A549 (cell line): Measurements from ENCODE around the gene GOLGA3. TPM values are rescaled to one million over a fixed set of nuclear protein-coding genes. Genes with fewer than 3 reads are reported as not detected.

ENCODE experiments used
- polyA plus RNA-seq, 4 experiments: library from polyadenylated mRNA; depleted of rRNA in 3 of 4; stranded (reverse); fragments of >200 nt; fragmentation: RNase III in 1 of 4; extraction: RNeasy Plus Mini Kit Qiagen cat#74134 plus additional on column Dnase treatment in 1 of 4; gene quantifications; 2 replicates in 3 of 4; 3 replicates in 1 of 4; pipeline ENCODE4 v1.2.3, GENCODE V29; 2011 to 2017
- small RNA-seq, 6 experiments: library from RNA; depleted of rRNA; stranded (forward); fragments of <200 nt; gene quantifications; one replicate each; pipeline ENCODE3, GENCODE V24; 2012

GOLGA3 gene
- polyA plus RNA-seq, 2 of the 4 experiments (the other 2 are of a cell fraction), result 23.0 to 25.5 TPM

Small RNAs within 50 kb of the gene (small RNA-seq; reads per million reads assigned to genes)
- 0 to 1.2 (median 0) reads per million in 6 experiments for gene RNA5SP379

Other genes starting within 250 kb of the GOLGA3 start
- gene LRCOL1, start 218.3 kb downstream of the GOLGA3 start, polyA plus RNA-seq (2011; rRNA removed), result not detected in 2 replicates
- not detected in 3 replicates for gene LRCOL1, start 218.3 kb downstream of the GOLGA3 start, polyA plus RNA-seq (2017; fragmentation: RNase III; extraction: RNeasy Plus Mini Kit Qiagen cat#74134 plus additional on column Dnase treatment)
- gene P2RX2, start 210.1 kb downstream of the GOLGA3 start, polyA plus RNA-seq (2011; rRNA removed), result not detected in 2 replicates
- not detected in 3 replicates for gene P2RX2, start 210.1 kb downstream of the GOLGA3 start, polyA plus RNA-seq (2017; fragmentation: RNase III; extraction: RNeasy Plus Mini Kit Qiagen cat#74134 plus additional on column Dnase treatment)
- 28.9 and 32.1 TPM in 2 replicates for gene POLE, start 141.5 kb downstream of the GOLGA3 start, polyA plus RNA-seq (2011; rRNA removed)
- 63.7 to 73.6 TPM (median 67.2 TPM) in 3 replicates for gene POLE, start 141.5 kb downstream of the GOLGA3 start, polyA plus RNA-seq (2017; fragmentation: RNase III; extraction: RNeasy Plus Mini Kit Qiagen cat#74134 plus additional on column Dnase treatment)
- gene PXMP2, start 141.3 kb downstream of the GOLGA3 start, polyA plus RNA-seq (2011; rRNA removed), result 21.3 and 22.5 TPM in 2 replicates
- gene PXMP2, start 141.3 kb downstream of the GOLGA3 start, polyA plus RNA-seq (2017; fragmentation: RNase III; extraction: RNeasy Plus Mini Kit Qiagen cat#74134 plus additional on column Dnase treatment), result 18.7 to 20.0 TPM (median 19.4 TPM) in 3 replicates
- gene PGAM5, start 118.0 kb downstream of the GOLGA3 start, polyA plus RNA-seq (2011; rRNA removed), result 29.3 and 36.7 TPM in 2 replicates
- gene PGAM5, start 118.0 kb downstream of the GOLGA3 start, polyA plus RNA-seq (2017; fragmentation: RNase III; extraction: RNeasy Plus Mini Kit Qiagen cat#74134 plus additional on column Dnase treatment), result 49.5 to 53.4 TPM (median 51.3 TPM) in 3 replicates
- 103 and 132 TPM in 2 replicates for gene ANKLE2, start 67.0 kb downstream of the GOLGA3 start, polyA plus RNA-seq (2011; rRNA removed)
- gene ANKLE2, start 67.0 kb downstream of the GOLGA3 start, polyA plus RNA-seq (2017; fragmentation: RNase III; extraction: RNeasy Plus Mini Kit Qiagen cat#74134 plus additional on column Dnase treatment), result 70.7 to 73.2 TPM (median 72.4 TPM) in 3 replicates
- gene CHFR, start 58.7 kb upstream of the GOLGA3 start, polyA plus RNA-seq (2011; rRNA removed), result 38.8 and 41.0 TPM in 2 replicates
- gene CHFR, start 58.7 kb upstream of the GOLGA3 start, polyA plus RNA-seq (2017; fragmentation: RNase III; extraction: RNeasy Plus Mini Kit Qiagen cat#74134 plus additional on column Dnase treatment), result 19.2 to 21.2 TPM (median 20.9 TPM) in 3 replicates
- 15.2 and 18.2 TPM in 2 replicates for gene ZNF605, start 127.4 kb upstream of the GOLGA3 start, polyA plus RNA-seq (2011; rRNA removed)
- 5.6 to 6.5 TPM (median 5.7 TPM) in 3 replicates for gene ZNF605, start 127.4 kb upstream of the GOLGA3 start, polyA plus RNA-seq (2017; fragmentation: RNase III; extraction: RNeasy Plus Mini Kit Qiagen cat#74134 plus additional on column Dnase treatment)
- gene ZNF26, start 157.5 kb upstream of the GOLGA3 start, polyA plus RNA-seq (2011; rRNA removed), result 10.1 and 11.3 TPM in 2 replicates
- gene ZNF26, start 157.5 kb upstream of the GOLGA3 start, polyA plus RNA-seq (2017; fragmentation: RNase III; extraction: RNeasy Plus Mini Kit Qiagen cat#74134 plus additional on column Dnase treatment), result 6.5 to 8.3 TPM (median 7.4 TPM) in 3 replicates
- gene ZNF84, start 208.6 kb upstream of the GOLGA3 start, polyA plus RNA-seq (2011; rRNA removed), result 31.0 and 36.1 TPM in 2 replicates
- 13.3 to 14.7 TPM (median 14.5 TPM) in 3 replicates for gene ZNF84, start 208.6 kb upstream of the GOLGA3 start, polyA plus RNA-seq (2017; fragmentation: RNase III; extraction: RNeasy Plus Mini Kit Qiagen cat#74134 plus additional on column Dnase treatment)